Muscle of leg (tissue), 11 donors: ENCODE measurements around the gene URB2. TPM values are rescaled to one million over a fixed set of nuclear protein-coding genes. Genes with fewer than 3 reads are reported as not detected.

Experiments used
- DNase-seq: peaks from one replicate; pipeline ENCODE4 v3.0.0; 2013
- H3K27ac ChIP-seq: one replicate; pipeline ENCODE4 v1.5.1; 2013; ENCODE audit warnings: mild to moderate bottlenecking, low read length, control low read depth
- H3K27me3 ChIP-seq: one replicate; pipeline ENCODE4 v1.6.1; 2013; ENCODE audit warnings: low read length; ENCODE audit not compliant: control insufficient read depth, insufficient read depth
- H3K36me3 ChIP-seq: one replicate; pipeline ENCODE4 v1.6.1; 2013; ENCODE audit warnings: low read length; ENCODE audit not compliant: control insufficient read depth, insufficient read depth
- H3K4me1 ChIP-seq: one replicate; pipeline ENCODE4 v1.6.1; 2013; ENCODE audit warnings: low read length; ENCODE audit not compliant: control insufficient read depth, insufficient read depth
- H3K4me3 ChIP-seq: one replicate; pipeline ENCODE4 v1.5.1; 2013; ENCODE audit warnings: low read length, control low read depth
- H3K9me3 ChIP-seq: replicated peaks from 2 replicates; pipeline ENCODE4 v1.6.1; 2013; ENCODE audit warnings: low read depth, low read length; ENCODE audit not compliant: control insufficient read depth
- WGBS: methylation state at CpG from one replicate; pipeline ENCODE4 v1.1.5; 2013; ENCODE audit warnings: missing lambda C conversion rate; ENCODE audit not compliant: insufficient coverage; 5-methylcytosine and 5-hydroxymethylcytosine counted together
- polyA plus RNA-seq, 8 donors: library from polyadenylated mRNA; unstranded; fragments of 120-200 nt; gene quantifications; one replicate each; pipeline versions ENCODE4 v1.2.1 to v1.2.3, GENCODE V29; 2013; ENCODE audit warnings: inconsistent platforms in 1 of 8, low replicate concordance in 1 of 8; ENCODE audit not compliant: insufficient read length in 8 of 8, insufficient read depth in 1 of 8
- total RNA-seq: library from RNA; stranded (reverse); fragments of 120-200 nt; gene quantifications from one replicate; pipeline ENCODE4 v1.2.4, GENCODE V29; 2013

URB2 gene
- total and polyA plus RNA-seq, 9 donors, result 5.1 to 8.0 (median 6.0) TPM

- Histone ChIP-seq H3K4me1 (no peaks in the 10 kb centered on the region), H3K36me3 (peaks cover 63% of the 10 kb centered on the region), H3K9me3 (no peaks in the 10 kb centered on the region), H3K27me3 (no peaks in the 10 kb centered on the region), H3K27ac (no peak overlapping the region), H3K4me3 (no peak overlapping the region)
- no peak for DNase-seq
- 69% methylated on average over 4 of the region's 5 CpGs for WGBS
Observed at GRCh38 chr1:229642376-229642775, 16.3 kb downstream of the URB2 start.

GRCh38 chr1:229642970-229643369 is 16.9 kb downstream of the URB2 start:
- no peak for DNase-seq

GRCh38 chr1:229643996-229644745 is 18.1 kb downstream of the URB2 start:
- H3K36me3 ChIP-seq, result peaks cover 58% of the 10 kb centered on the region
- WGBS, result 89% methylated on average over 6 of the region's 6 CpGs
- no peak overlapping the region for H3K4me3 ChIP-seq
- no peaks in the 10 kb centered on the region for H3K27me3 ChIP-seq
- DNase-seq, result peak; percentile 12
- no peak overlapping the region for H3K27ac ChIP-seq
- H3K4me1 ChIP-seq, result no peaks in the 10 kb centered on the region
- no peaks in the 10 kb centered on the region for H3K9me3 ChIP-seq

More at GRCh38 chr1:229642970-229643369, 16.9 kb downstream of the URB2 start:
- Histone ChIP-seq H3K27ac (no peak overlapping the region), H3K36me3 (peaks cover 63% of the 10 kb centered on the region), H3K4me1 (no peaks in the 10 kb centered on the region), H3K27me3 (no peaks in the 10 kb centered on the region), H3K4me3 (no peak overlapping the region), H3K9me3 (no peaks in the 10 kb centered on the region)
- WGBS, result 96% methylated on average over 4 of the region's 4 CpGs

GRCh38 chr1:229645324-229645993 is 19.4 kb downstream of the URB2 start:
- Histone ChIP-seq H3K4me1 (no peaks in the 10 kb centered on the region), H3K9me3 (no peaks in the 10 kb centered on the region), H3K36me3 (peaks cover 63% of the 10 kb centered on the region), H3K27ac (no peak overlapping the region), H3K4me3 (no peak overlapping the region), H3K27me3 (no peaks in the 10 kb centered on the region)
- DNase-seq, result no peak
- 93% methylated on average over 13 of the region's 15 CpGs for WGBS

- Histone ChIP-seq H3K4me1 (no peaks in the 10 kb centered on the region), H3K4me3 (no peak overlapping the region), H3K36me3 (peaks cover 62% of the 10 kb centered on the region), H3K27ac (no peak overlapping the region), H3K27me3 (no peaks in the 10 kb centered on the region), H3K9me3 (no peaks in the 10 kb centered on the region)
- WGBS, result 100% methylated on average over 2 of the region's 4 CpGs
- no peak for DNase-seq
Observed at GRCh38 chr1:229648406-229648805, 22.4 kb downstream of the URB2 start.

GRCh38 chr1:229650045-229650444 is 24.0 kb downstream of the URB2 start:
- WGBS, result 83% methylated on average over 1 of the region's 4 CpGs
- H3K4me3 ChIP-seq, result no peak overlapping the region
- no peaks in the 10 kb centered on the region for H3K4me1 ChIP-seq
- H3K9me3 ChIP-seq, result no peaks in the 10 kb centered on the region
- H3K36me3 ChIP-seq, result peaks cover 59% of the 10 kb centered on the region
- no peak overlapping the region for H3K27ac ChIP-seq
- no peaks in the 10 kb centered on the region for H3K27me3 ChIP-seq
- no peak for DNase-seq

GRCh38 chr1:229651546-229651945 is 25.5 kb downstream of the URB2 start:
- Histone ChIP-seq H3K4me3 (no peak overlapping the region), H3K36me3 (peaks cover 52% of the 10 kb centered on the region), H3K4me1 (no peaks in the 10 kb centered on the region), H3K27me3 (no peaks in the 10 kb centered on the region), H3K9me3 (no peaks in the 10 kb centered on the region), H3K27ac (no peak overlapping the region)
- DNase-seq, result no peak
- 100% methylated on average over 2 of the region's 3 CpGs for WGBS

- Histone ChIP-seq H3K4me1 (no peaks in the 10 kb centered on the region), H3K27me3 (no peaks in the 10 kb centered on the region), H3K4me3 (no peak overlapping the region), H3K36me3 (peaks cover 51% of the 10 kb centered on the region), H3K9me3 (no peaks in the 10 kb centered on the region), H3K27ac (no peak overlapping the region)
- DNase-seq, result no peak
- WGBS, result no CpG with 5 or more reads among the region's 1 CpG
Observed at GRCh38 chr1:229653420-229653819, 27.4 kb downstream of the URB2 start.

- no CpG with 5 or more reads among the region's 5 CpGs for WGBS
- Histone ChIP-seq H3K4me3 (no peak overlapping the region), H3K27ac (no peak overlapping the region), H3K27me3 (no peaks in the 10 kb centered on the region), H3K9me3 (no peaks in the 10 kb centered on the region), H3K4me1 (no peaks in the 10 kb centered on the region), H3K36me3 (peaks cover 45% of the 10 kb centered on the region)
- no peak for DNase-seq
Observed at GRCh38 chr1:229655781-229656180, 29.7 kb downstream of the URB2 start.

- 100% methylated on average over 1 of the region's 2 CpGs for WGBS
- DNase-seq, result no peak
- Histone ChIP-seq H3K4me1 (no peaks in the 10 kb centered on the region), H3K9me3 (no peaks in the 10 kb centered on the region), H3K27me3 (no peaks in the 10 kb centered on the region), H3K27ac (no peak overlapping the region), H3K36me3 (peaks cover 39% of the 10 kb centered on the region), H3K4me3 (no peak overlapping the region)
Observed at GRCh38 chr1:229657993-229658755, 32.1 kb downstream of the URB2 start.
